Measurements from ENCODE around the gene CALCR. TPM values are rescaled to one million over a fixed set of nuclear protein-coding genes. Genes with fewer than 3 reads are reported as not detected.

CALCR gene
- total and polyA plus RNA-seq, 7 experiments from 2014 or later, result not detected

DNA sequence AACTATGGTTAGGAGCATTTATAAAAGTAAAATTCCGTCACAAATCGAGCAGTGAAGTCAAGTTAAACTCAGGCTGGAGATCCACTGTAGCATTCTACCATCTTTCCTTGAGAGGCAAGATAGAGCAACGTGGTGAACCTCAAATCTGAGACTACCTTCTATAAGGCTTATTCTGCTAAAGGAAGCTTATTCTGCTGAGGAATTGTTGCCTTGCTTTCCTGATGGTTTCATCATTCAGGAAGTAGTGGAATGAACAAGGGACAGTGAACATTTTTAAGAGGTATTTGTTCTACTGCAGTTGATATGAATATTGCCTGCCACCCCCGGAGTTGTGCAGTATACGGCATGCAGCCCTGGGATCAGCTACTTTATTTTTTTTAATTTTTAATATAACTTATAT lies 171.6 kb downstream of the CALCR start:
- Histone ChIP-seq H3K36me3 (ENCODE audit: control insufficient read depth in 2 of 3, insufficient read depth in 3 of 3, low read length in 3 of 3) (no peaks in the 10 kb centered on the region), H3K4me1 (ENCODE audit: control insufficient read depth in 2 of 2, insufficient read depth in 2 of 2, low read length in 2 of 2) (no peaks in the 10 kb centered on the region), H3K9me3 (ENCODE audit: control insufficient read depth in 2 of 3, low read length in 3 of 3) (no peaks in the 10 kb centered on the region), H3K27ac (ENCODE audit: low read depth, low read length) (no peak overlapping the region), H3K4me3 (ENCODE audit: low read length) (no peak overlapping the region), H3K27me3 (ENCODE audit: control insufficient read depth in 2 of 2, insufficient read depth in 2 of 2, low read length in 2 of 2) (no peaks in the 10 kb centered on the region)
- DNase-seq, result no peak
- H3K27ac Mint-ChIP-seq, result no peak overlapping the region
- ChIA-PET CTCF (no interaction called here), POLR2A (no interaction called here)
- peaks cover 0 to 20% (median 7%) of the 10 kb centered on the region in 5 donors for H3K27me3 Mint-ChIP-seq
- H3K9me3 Mint-ChIP-seq, result peaks cover 0 to 29% (median 10%) of the 10 kb centered on the region in 11 donors
- no peak overlapping the region for H3K4me3 Mint-ChIP-seq
- no peak for ATAC-seq
- no peaks in the 10 kb centered on the region for H3K4me1 Mint-ChIP-seq
- intact Hi-C loops (cut with micrococcal nuclease), result no loop called here
- H3K36me3 Mint-ChIP-seq, result peaks cover 0 to 5% (median 0%) of the 10 kb centered on the region in 5 donors

DNA sequence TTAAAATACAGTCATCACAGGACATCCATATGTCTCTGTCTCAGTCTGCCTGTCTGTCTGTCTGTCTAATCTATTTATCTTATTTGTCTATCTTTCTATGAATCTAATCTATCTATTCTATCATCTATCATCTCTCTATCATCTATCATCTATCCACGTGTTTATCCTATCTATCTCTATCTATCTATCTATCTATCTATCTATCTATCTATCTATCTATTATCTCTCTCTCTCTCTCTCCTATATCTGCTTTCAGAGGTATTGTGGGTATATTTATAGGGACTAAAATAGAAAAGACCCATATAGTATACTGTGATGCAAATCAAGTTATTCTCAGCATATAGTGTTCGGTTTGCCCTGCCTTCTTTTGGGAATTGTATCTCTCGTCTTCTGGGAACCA lies 174.9 kb downstream of the CALCR start:
- H3K27me3 ChIP-seq (ENCODE audit: control insufficient read depth in 2 of 2, insufficient read depth in 2 of 2, low read length in 2 of 2), result no peaks in the 10 kb centered on the region
- DNase-seq (no peak), ATAC-seq (no peak)
- Mint-ChIP-seq H3K36me3 (no peaks in the 10 kb centered on the region), H3K4me1 (no peaks in the 10 kb centered on the region), H3K9me3 (peaks cover 0 to 10% (median 0%) of the 10 kb centered on the region in 11 donors), H3K4me3 (no peak overlapping the region), H3K27me3 (peaks cover 0 to 19% (median 7%) of the 10 kb centered on the region in 5 donors), H3K27ac (no peak overlapping the region)
- CTCF ChIA-PET, result interaction anchor here (0.6 kb wide), 1 partner anchor 80 kb away, joined by 4 read pairs; no protein-coding TSS in a partner anchor
- intact Hi-C loops (cut with micrococcal nuclease), result no loop called here
- POLR2A ChIA-PET, result no interaction called here
- no peak overlapping the region for H3K4me3 ChIP-seq (ENCODE audit: low read length)
- no peaks in the 10 kb centered on the region for H3K4me1 ChIP-seq (ENCODE audit: control insufficient read depth in 2 of 2, insufficient read depth in 2 of 2, low read length in 2 of 2)
- no peaks in the 10 kb centered on the region for H3K36me3 ChIP-seq (ENCODE audit: control insufficient read depth in 2 of 3, insufficient read depth in 3 of 3, low read length in 3 of 3)
- H3K9me3 ChIP-seq (ENCODE audit: control insufficient read depth in 2 of 3, low read length in 3 of 3), result no peaks in the 10 kb centered on the region
- no peak overlapping the region for H3K27ac ChIP-seq (ENCODE audit: low read depth, low read length)

DNA sequence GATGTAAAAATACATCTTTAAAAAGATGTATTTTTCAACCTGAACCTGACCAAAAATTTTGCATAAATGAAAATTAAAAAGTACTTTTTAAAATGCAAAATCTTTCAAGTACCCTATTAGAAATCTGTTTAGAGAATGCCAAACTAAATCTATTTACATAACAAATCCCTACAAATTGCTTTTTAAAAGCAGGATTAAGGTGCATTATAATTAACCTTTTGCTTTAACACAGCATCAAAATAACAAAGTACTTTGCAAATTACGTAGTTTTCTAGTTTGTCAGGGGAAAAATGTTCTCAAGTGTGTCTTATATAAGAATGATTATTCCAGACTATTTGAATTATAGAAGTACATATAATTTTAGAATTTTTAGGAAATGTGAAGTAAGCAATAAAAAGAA lies 181.5 kb downstream of the CALCR start:
- peaks cover 1 to 14% (median 4%) of the 10 kb centered on the region in 5 donors for H3K27me3 Mint-ChIP-seq
- no peak for ATAC-seq
- no peak overlapping the region for H3K27ac Mint-ChIP-seq
- H3K36me3 Mint-ChIP-seq, result no peaks in the 10 kb centered on the region
- Histone ChIP-seq H3K36me3 (ENCODE audit: control insufficient read depth in 2 of 3, insufficient read depth in 3 of 3, low read length in 3 of 3) (no peaks in the 10 kb centered on the region), H3K4me1 (ENCODE audit: control insufficient read depth in 2 of 2, insufficient read depth in 2 of 2, low read length in 2 of 2) (no peaks in the 10 kb centered on the region), H3K27ac (ENCODE audit: low read depth, low read length) (no peak overlapping the region), H3K9me3 (ENCODE audit: control insufficient read depth in 2 of 3, low read length in 3 of 3) (no peaks in the 10 kb centered on the region), H3K4me3 (ENCODE audit: low read length) (no peak overlapping the region), H3K27me3 (ENCODE audit: control insufficient read depth in 2 of 2, insufficient read depth in 2 of 2, low read length in 2 of 2) (no peaks in the 10 kb centered on the region)
- CTCF ChIA-PET, result no interaction called here
- POLR2A ChIA-PET, result no interaction called here
- intact Hi-C loops (cut with micrococcal nuclease), result no loop called here
- H3K9me3 Mint-ChIP-seq, result no peaks in the 10 kb centered on the region
- no peak overlapping the region for H3K4me3 Mint-ChIP-seq
- DNase-seq, result no peak
- no peaks in the 10 kb centered on the region for H3K4me1 Mint-ChIP-seq

DNA sequence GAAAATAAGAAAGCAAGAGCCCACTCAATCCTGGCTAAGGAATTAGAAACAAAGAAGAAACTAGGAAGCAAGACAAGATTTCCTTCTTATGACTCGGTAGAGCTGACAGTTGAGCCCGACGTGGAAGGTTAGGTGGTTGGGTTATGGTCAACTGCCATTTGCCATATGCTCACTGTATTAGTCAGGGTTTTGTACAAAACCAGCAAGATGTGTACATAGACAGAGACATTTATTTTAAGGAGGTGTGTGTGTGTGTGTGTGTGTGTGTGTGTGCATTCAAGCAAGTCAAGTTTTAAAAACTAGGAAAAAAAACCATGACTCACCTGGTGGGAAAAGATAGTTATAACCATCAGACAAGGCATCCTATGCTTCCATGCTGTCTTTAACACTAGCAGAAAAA lies 183.9 kb downstream of the CALCR start:
- CTCF ChIA-PET, result no interaction called here
- peaks cover 5 to 26% (median 11%) of the 10 kb centered on the region in 5 donors for H3K27me3 Mint-ChIP-seq
- no peak overlapping the region for H3K4me3 Mint-ChIP-seq
- no peaks in the 10 kb centered on the region for H3K9me3 ChIP-seq (ENCODE audit: control insufficient read depth in 2 of 3, low read length in 3 of 3)
- H3K36me3 Mint-ChIP-seq, result no peaks in the 10 kb centered on the region
- no peaks in the 10 kb centered on the region for H3K9me3 Mint-ChIP-seq
- no peaks in the 10 kb centered on the region for H3K36me3 ChIP-seq (ENCODE audit: control insufficient read depth in 2 of 3, insufficient read depth in 3 of 3, low read length in 3 of 3)
- no peak overlapping the region for H3K27ac Mint-ChIP-seq
- no peak overlapping the region for H3K4me3 ChIP-seq (ENCODE audit: low read length)
- H3K4me1 Mint-ChIP-seq, result no peaks in the 10 kb centered on the region
- H3K4me1 ChIP-seq (ENCODE audit: control insufficient read depth in 2 of 2, insufficient read depth in 2 of 2, low read length in 2 of 2), result no peaks in the 10 kb centered on the region
- POLR2A ChIA-PET, result no interaction called here
- ATAC-seq (no peak), DNase-seq (no peak)
- H3K27ac ChIP-seq (ENCODE audit: low read depth, low read length), result no peak overlapping the region
- intact Hi-C loops (cut with micrococcal nuclease), result no loop called here
- peaks cover 0 to 3% of the 10 kb centered on the region in 2 donors for H3K27me3 ChIP-seq (ENCODE audit: control insufficient read depth in 2 of 2, insufficient read depth in 2 of 2, low read length in 2 of 2)

DNA sequence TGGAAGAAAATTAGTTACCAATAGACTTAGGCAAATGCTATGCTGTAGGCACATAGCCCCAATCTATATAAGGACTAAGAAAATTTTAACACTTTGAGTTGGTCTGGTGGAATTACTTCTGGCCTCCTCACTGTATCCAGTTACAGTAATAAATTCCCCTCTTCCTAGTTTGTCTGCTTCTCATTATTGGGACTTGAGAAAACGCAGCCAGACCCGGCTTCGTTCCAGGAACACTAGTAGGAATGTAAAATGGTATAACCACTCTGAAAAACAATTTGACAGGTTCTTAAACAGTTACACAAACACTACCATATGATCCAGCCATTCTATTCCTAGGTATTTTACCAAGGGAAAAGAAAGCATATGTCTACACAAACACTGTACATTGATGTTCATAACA lies 192.2 kb downstream of the CALCR start:
- H3K9me3 ChIP-seq (ENCODE audit: control insufficient read depth in 2 of 3, low read length in 3 of 3), result no peaks in the 10 kb centered on the region
- H3K4me1 ChIP-seq (ENCODE audit: control insufficient read depth in 2 of 2, insufficient read depth in 2 of 2, low read length in 2 of 2), result no peaks in the 10 kb centered on the region
- no peak overlapping the region for H3K27ac Mint-ChIP-seq
- H3K36me3 Mint-ChIP-seq, result no peaks in the 10 kb centered on the region
- H3K4me1 Mint-ChIP-seq, result no peaks in the 10 kb centered on the region
- ChIA-PET CTCF (no interaction called here), POLR2A (no interaction called here)
- intact Hi-C loops (cut with micrococcal nuclease), result no loop called here
- H3K4me3 Mint-ChIP-seq, result no peak overlapping the region
- DNase-seq, result no peak
- H3K36me3 ChIP-seq (ENCODE audit: control insufficient read depth in 2 of 3, insufficient read depth in 3 of 3, low read length in 3 of 3), result no peaks in the 10 kb centered on the region
- no peak for ATAC-seq
- no peak overlapping the region for H3K4me3 ChIP-seq (ENCODE audit: low read length)
- H3K9me3 Mint-ChIP-seq, result peaks cover 0 to 4% (median 0%) of the 10 kb centered on the region in 11 donors
- no peak overlapping the region for H3K27ac ChIP-seq (ENCODE audit: low read depth, low read length)
- peaks cover 9 to 32% (median 15%) of the 10 kb centered on the region in 5 donors for H3K27me3 Mint-ChIP-seq
- H3K27me3 ChIP-seq (ENCODE audit: control insufficient read depth in 2 of 2, insufficient read depth in 2 of 2, low read length in 2 of 2), result peaks cover 0 to 3% of the 10 kb centered on the region in 2 donors

DNA sequence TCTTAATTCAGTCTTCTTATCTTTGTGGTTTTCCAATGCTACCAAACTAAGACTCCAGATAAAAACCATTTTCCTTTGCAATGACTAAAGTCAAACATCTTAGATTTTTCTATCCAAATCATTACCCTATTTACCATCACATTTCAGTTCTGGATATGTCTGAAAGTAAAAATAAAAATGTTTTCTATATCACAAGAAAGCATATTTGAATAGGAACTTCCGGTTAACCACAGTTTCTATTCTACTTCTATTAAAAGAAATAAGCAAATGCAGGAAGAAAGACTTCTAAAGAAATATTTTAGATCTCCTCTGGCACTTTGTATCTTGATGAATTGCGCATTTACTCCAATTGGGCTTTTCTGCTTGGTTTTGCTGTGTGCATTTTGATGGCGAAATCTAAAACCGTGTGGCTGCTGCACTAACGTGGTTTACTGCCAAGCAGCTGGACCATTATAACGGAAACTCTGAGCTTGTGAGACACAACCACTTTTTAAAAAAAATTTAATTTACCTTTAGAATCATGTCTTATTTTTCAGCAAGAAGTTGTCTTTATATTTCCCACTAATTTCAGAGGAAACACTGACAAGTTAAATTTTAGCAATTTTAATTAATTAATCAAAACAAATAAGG lies 196.3 kb downstream of the CALCR start:
- Histone ChIP-seq H3K36me3 (ENCODE audit: control insufficient read depth in 2 of 3, insufficient read depth in 3 of 3, low read length in 3 of 3) (no peaks in the 10 kb centered on the region), H3K27ac (ENCODE audit: low read depth, low read length) (no peak overlapping the region), H3K4me3 (ENCODE audit: low read length) (no peak overlapping the region), H3K4me1 (ENCODE audit: control insufficient read depth in 2 of 2, insufficient read depth in 2 of 2, low read length in 2 of 2) (peaks cover 0 to 3% of the 10 kb centered on the region in 2 donors), H3K9me3 (ENCODE audit: control insufficient read depth in 2 of 3, low read length in 3 of 3) (no peaks in the 10 kb centered on the region), H3K27me3 (ENCODE audit: control insufficient read depth in 2 of 2, insufficient read depth in 2 of 2, low read length in 2 of 2) (no peaks in the 10 kb centered on the region)
- H3K4me3 Mint-ChIP-seq, result no peak overlapping the region
- H3K27me3 Mint-ChIP-seq, result peaks cover 10 to 40% (median 19%) of the 10 kb centered on the region in 5 donors
- intact Hi-C loops (cut with micrococcal nuclease), result no loop called here
- POLR2A ChIA-PET, result no interaction called here
- H3K4me1 Mint-ChIP-seq, result no peaks in the 10 kb centered on the region
- H3K27ac Mint-ChIP-seq, result no peak overlapping the region
- CTCF ChIA-PET, result no interaction called here
- no peaks in the 10 kb centered on the region for H3K36me3 Mint-ChIP-seq
- ATAC-seq, result no peak
- H3K9me3 Mint-ChIP-seq, result peaks cover 0 to 4% (median 0%) of the 10 kb centered on the region in 11 donors
- DNase-seq, result no peak

DNA sequence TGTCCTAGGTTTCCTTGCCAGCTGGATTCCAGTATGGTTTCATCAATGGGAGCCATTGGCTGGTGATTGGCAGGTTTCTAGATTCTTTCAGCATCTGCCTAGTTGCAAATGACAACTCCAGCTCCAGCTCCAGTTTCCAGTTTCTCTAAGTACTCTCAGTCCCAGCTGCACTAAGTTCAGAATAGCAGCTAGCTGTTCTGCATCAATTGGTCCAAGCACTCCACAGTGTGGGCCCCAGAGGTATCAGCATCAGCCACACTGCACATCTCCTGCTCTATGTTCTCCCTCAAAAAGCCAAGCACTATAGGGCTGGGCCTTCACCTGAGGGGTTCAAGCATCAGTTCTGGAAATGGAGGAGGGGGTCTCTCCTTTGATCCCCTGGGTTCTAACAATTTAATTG lies 198.9 kb downstream of the CALCR start:
- H3K9me3 ChIP-seq (ENCODE audit: control insufficient read depth in 2 of 3, low read length in 3 of 3), result no peaks in the 10 kb centered on the region
- H3K4me3 ChIP-seq (ENCODE audit: low read length), result no peak overlapping the region
- peaks cover 15 to 51% (median 25%) of the 10 kb centered on the region in 5 donors for H3K27me3 Mint-ChIP-seq
- no peaks in the 10 kb centered on the region for H3K27me3 ChIP-seq (ENCODE audit: control insufficient read depth in 2 of 2, insufficient read depth in 2 of 2, low read length in 2 of 2)
- no peaks in the 10 kb centered on the region for H3K36me3 ChIP-seq (ENCODE audit: control insufficient read depth in 2 of 3, insufficient read depth in 3 of 3, low read length in 3 of 3)
- H3K36me3 Mint-ChIP-seq, result no peaks in the 10 kb centered on the region
- POLR2A ChIA-PET, result no interaction called here
- CTCF ChIA-PET, result no interaction called here
- H3K4me1 Mint-ChIP-seq, result no peaks in the 10 kb centered on the region
- ATAC-seq (no peak), DNase-seq (no peak)
- intact Hi-C loops (cut with micrococcal nuclease), result no loop called here
- no peak overlapping the region for H3K27ac Mint-ChIP-seq
- no peak overlapping the region for H3K4me3 Mint-ChIP-seq
- peaks cover 0 to 7% (median 1%) of the 10 kb centered on the region in 11 donors for H3K9me3 Mint-ChIP-seq
- H3K27ac ChIP-seq (ENCODE audit: low read depth, low read length), result no peak overlapping the region
- H3K4me1 ChIP-seq (ENCODE audit: control insufficient read depth in 2 of 2, insufficient read depth in 2 of 2, low read length in 2 of 2), result peaks cover 0 to 3% of the 10 kb centered on the region in 2 donors

Data from naive thymus-derived CD4-positive, alpha-beta T cell (primary cell).